ENCODE data around the gene KRTAP12-1. TPM values are rescaled to one million over a fixed set of nuclear protein-coding genes. Genes with fewer than 3 reads are reported as not detected.

KRTAP12-1 gene, protein sequence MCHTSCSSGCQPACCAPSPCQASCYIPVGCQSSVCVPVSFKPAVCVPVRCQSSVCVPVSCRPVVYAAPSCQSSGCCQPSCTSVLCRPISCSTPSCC
- total RNA-seq (ENCODE audit: insufficient read depth, low replicate concordance) = not detected

DNA sequence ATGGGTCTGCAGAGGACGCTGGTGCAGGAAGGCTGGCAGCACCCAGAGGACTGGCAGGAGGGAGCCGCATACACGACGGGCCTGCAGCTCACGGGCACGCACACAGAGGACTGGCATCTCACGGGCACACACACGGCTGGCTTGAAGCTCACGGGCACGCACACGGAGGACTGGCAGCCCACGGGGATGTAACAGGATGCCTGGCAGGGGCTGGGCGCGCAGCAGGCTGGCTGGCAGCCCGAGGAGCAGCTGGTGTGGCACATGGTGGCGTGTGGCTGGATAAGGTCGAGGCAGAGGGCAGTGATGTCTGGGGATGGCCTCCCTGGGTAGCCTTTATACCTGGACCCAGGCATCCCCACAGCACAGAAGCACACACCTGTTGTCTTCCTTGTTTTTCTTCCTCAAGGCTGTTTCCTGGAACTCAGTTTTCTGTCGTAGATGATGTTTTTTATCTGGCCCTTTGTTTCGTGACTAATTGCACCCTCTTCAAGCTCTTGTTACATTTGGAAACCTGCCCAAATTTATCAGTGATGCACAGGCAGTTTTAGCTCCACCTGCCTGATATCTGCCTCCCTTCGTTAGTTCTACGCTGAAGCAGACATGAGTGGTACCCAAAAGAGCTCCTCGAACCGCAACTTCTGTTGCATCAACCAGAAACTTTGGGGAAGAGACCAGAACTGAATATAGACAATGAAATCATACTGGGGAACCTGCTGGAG lies at the start of gene KRTAP12-1:
KRTAP12-1 (minus strand) TSS at position 303 of the 719 bp plus-strand sequence; CDS start at position 263, 40 bp downstream.
- DNase-seq (ENCODE audit: low spot score) = no peak

DNA sequence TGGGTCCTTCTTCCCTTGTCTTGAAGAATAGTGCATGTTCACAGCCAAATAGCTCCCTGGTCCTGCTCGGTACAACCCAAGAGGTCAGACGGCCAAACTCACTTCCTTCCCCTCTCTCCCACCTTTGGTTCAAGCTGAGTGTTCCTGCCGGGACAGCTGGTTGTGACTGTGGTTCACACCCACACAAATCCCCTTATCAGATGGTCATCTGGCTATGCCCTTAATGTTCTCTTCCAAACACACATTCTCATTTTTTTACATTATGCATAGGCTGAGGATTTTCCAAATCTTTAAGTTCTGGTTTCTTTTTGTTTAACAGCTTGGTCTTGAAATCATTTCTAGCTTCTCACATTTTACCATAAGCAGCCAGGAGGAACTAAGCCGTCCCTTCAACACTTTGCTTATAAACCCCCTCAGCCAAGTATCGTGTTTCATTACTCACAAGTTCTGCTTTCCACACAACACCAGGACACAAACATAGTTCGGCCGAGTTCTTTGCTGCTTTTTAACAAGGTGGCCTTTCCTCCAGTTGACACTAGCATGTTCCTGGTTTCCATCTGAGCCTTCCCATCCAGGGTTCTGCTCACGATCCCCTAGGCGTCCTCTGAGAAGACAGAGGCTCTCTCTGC lies 49.1 kb upstream of the KRTAP12-1 start:
- no peak for DNase-seq (ENCODE audit: low spot score)

DNA sequence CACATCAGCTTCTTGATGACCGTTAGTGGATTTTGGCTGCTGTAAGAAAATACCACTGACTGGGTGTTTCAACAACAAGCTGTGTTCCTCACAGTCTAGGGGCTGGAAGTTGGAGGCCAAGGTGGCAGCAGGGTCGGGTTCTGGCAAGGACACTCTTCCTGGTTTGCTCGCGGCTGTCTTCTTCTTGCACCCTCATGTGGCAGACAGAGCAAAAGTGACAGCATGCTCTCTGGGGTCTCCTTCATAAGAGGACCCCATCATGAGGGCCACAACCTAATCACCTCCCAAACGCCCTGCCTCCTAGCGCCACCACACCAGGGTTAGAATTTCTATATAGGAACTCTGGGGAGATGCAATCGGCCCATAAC lies 48.0 kb upstream of the KRTAP12-1 start:
- DNase-seq (ENCODE audit: low spot score) = no peak

DNA sequence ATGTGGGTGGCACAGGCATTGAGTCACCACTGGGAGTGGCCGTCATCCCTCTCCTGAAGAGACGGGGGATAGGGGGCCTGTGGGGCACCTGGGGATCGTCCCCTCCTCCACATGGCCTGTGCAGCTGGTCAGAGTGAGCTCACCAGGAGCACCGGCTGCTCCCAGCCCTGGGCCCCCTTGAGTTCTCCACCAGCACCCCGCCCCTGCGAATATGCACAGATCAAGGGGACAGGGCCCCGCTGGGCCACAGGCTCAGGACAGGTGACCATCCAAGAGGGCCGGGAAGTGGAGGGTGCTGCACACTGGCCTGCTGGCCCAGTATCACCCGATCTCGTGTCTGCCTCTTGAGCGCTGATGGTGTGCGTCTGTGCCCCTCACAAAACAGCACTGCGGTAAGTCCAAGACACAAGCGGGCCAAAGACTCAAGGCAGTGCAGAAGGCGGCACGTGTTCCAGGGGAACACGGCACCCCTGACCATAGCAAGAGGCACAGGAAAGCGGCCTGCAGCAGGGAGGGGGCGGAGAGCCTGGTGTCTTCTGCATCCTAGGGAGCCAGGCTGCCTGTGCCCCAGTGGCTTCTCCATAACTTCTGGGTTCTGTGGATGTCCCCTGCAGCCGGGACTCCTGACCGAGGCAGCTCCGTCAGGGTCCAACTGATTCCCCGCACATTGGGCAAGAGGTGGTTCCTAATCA lies 47.5 kb upstream of the KRTAP12-1 start:
- no peak for DNase-seq (ENCODE audit: low spot score)

DNA sequence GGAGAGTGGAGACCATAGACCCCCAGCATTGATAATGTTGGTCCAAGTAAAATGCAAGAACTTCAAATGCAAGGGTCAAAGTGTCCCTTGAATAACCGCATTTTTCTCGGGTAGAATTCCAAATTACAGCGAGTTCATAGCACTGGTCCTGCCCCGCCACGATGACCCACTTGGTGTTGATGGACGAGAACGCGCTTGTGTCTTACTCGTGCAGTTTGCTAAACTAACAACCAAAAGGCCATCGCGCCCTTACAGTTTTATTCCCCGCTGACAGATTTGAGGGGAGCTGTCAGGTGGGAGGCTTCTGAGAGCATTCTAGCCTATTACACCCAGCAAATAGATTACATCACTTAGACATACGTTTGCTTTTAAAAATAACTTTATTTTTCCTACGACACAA lies 46.8 kb upstream of the KRTAP12-1 start:
- no peak for DNase-seq (ENCODE audit: low spot score)

DNA sequence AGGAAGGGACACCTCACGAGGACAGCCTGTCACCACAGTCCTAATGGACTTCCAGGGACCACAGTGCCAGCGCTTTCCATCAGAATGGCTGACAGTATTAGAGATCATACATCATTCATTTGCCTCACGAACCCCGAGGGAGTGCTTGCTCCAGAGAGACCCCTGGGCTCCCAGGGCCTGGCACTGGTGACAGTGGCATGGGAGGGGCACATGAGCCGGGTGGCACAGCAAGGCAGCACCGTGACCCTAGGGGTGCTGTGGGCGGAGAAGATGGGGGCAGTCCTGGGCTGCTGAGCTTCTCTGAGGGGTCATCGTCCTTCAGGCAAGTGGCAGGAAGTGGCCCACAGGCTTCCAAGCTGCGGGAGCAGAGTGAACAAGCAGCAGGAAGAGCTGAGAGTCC lies 45.8 kb upstream of the KRTAP12-1 start:
- no peak for DNase-seq (ENCODE audit: low spot score)

DNA sequence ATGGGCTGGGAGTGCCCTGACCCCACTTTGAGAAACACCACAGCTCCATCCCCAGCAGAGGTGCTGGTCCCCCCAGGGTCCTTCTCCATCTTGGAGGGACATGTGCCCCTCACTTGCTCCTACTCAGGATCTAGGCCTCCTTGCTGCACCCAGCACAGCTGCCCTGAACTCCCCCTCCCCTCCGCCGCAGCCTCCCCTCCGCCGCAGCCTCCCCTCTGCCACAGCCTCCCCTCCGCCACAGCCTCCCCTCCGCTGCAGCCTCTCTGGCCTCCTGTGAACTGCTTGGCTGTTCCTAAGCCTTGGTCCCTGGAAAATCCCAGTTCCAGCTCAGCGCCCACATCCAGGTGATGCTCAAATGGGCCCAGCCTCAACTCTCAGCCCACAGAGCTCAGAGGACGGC lies 45.4 kb upstream of the KRTAP12-1 start:
- no peak for DNase-seq (ENCODE audit: low spot score)

DNA sequence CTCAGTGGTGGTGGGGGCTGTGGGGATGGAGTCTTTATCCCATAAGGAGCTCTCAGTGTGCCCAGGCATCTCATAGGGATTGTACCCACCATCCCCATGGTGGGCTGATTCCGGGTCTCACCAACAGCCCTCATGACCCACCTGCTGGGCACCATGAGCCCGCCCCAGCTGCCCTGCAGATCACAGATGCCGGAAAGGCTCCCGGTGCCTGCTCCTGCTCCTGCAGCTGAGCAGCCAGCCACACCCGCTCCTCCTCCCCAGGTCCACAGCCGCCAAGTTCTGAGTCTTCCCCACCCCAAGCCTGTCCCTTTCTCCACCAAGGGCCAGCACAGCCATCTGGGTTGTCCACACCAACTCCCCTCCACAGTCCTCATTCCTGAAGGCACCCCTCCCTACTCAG lies 44.9 kb upstream of the KRTAP12-1 start:
- no peak for DNase-seq (ENCODE audit: low spot score)

DNA sequence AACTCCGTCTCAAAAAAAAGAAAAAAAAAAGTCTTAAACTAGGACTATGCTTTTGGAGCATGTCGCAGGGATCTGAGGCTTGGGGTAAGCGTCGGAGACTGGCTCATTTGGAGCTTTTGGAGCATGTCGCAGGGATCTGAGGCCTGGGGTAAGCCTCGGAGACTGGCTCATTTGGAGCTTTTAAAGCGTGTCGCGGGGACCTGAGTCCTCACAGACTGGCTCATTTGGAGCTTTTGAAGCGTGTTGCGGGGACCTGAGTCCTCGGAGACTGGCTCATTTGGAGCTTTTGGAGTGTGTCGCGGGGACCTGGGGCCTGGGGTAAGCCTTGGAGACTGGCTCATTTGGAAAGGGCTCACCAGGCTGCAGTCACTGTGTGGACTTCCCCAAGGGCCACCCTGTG lies 43.0 kb upstream of the KRTAP12-1 start:
- no peak for DNase-seq (ENCODE audit: low spot score)

DNA sequence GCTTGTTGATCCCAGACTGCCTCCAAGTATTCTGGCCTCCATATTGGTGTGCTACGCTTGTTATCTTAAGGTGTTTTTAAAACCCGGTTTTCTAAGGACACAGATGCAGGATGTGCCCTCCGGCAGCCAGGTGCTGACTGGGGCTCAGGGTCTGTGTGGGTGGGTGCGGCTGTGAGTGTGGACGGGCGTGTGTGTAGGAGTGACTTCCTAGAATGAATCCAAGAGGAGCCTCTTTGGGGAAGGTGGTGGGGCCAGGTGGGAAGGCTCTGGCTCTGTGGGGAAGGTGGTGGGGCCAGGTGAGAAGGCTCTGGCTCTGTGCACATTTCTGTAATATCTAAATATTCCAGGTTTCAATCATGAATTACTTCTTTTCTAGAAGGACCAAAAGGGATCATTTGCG lies 42.2 kb upstream of the KRTAP12-1 start:
- DNase-seq (ENCODE audit: low spot score) = no peak

DNA sequence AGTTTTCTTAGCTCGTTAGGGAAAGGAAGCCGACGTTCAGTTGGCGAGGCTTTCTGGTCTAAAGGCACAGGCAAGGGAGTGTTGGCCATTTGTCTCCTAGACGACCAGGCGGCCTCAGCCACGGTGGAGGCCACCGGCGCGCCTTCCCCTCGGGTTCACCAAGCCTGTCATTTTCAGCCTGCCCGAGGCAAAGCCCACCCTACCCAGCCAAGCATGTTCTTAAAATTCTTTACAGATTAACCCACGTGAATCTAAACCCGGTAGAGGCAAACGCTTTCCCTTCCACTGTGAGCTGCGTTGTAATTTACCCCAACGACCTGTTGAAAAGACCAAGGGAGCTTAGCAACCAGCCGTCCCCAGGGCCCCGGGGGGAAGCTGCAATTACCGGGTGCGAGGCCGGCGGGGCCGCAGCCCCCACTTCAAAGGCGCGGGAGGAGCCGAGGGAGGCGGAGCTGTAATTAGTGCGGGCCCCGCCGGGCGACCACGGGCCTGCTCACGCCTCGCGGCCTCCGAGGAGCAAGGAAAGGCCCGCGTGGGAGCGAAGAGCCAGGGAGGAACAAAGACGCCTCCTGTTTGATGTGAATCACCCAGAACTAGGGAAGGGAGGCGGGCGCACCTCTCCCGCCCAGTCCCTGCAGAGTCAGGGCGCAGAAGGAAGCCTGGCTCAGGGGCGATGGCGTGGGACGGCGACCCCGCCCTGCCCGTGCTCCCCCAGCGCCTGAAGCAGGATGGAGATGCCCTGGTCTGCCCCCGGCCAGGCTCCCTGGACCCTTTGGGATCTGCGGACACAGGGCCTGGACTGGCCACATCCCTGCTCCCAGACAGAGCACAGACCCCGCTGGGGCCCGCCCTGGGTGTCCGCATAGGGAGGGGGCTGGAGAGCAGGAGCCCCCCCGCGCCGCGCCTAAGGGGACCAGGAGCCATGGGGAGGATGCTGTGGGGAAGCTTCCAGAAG lies 41.5 kb upstream of the KRTAP12-1 start:
- DNase-seq (ENCODE audit: low spot score) = no peak

DNA sequence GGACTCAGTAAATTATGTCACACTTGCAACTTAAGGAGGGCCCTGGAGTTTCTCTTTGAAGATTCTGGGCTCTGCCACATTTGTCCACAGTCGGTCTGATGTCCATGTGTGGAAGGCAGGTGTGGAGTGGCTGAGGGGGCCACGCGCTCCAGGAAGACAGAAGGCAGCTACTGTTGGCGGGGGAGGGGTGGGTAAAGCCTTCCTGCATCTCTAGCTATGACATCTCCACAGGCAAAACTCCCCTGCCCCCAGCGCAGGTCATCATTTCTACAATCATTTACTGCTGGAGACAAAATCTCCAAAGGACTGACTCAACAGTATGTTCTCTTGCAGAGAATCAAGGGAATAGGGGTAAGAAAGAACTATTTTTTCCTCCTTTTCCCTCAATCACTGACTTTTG lies 40.8 kb upstream of the KRTAP12-1 start:
- DNase-seq (ENCODE audit: low spot score) = no peak

DNA sequence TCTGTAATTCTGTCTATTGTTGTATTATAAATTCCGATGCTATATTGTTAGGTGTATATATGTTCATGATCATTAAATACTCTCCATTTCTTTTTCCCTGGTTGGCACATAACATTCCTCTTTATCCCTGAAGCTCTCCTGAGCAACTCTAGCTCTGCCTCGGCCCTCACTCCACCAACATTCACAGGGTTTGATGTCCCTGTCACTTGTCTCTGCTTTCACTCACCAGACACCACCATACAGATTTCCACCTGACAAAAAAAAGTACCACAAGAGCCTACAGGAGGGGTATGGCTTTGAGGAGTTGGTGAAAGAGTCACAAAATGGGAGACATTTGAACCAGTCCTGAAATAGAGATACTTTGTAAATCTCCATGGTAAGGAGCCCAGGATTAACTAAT lies 38.2 kb upstream of the KRTAP12-1 start:
- no peak for DNase-seq (ENCODE audit: low spot score)

DNA sequence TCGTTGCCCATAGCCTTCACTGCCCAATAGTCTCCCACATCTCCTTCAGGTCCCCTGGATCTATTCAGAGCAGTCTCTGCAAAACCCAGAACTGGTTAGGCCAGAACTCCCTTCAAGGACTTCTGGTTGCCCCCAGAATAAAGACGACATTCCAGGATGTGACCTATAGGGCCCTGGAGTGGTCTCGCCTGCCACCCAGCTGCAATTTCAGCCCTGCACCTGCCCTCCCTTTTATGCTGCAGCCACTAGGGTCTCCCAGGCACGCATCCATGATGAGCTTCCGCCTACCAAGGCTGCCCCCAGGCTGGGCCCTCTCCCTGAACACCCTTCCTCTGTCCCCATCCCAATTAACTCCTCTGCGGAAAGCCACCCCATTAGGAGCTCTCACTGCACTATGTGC lies 36.6 kb upstream of the KRTAP12-1 start:
- DNase-seq (ENCODE audit: low spot score) = no peak

DNA sequence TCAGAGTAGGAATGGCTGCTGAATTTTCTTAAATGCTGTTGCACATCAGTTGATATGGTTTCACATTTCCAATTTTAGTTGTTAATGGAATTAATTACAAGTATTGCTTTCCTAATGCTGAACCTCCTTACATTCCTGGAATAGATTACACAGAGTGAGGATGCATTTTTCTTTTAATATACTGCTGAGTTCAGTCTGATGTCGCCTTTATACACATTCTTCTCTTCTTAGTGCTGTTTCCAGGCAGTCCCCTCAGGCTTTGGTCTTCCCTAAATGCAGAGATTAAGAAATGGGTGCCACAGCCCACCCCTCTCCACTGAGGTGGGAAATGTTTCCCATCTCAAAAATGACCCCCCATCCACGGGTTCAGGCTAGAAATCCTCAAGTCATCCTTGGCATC lies 36.1 kb upstream of the KRTAP12-1 start:
- DNase-seq (ENCODE audit: low spot score) = no peak

DNA sequence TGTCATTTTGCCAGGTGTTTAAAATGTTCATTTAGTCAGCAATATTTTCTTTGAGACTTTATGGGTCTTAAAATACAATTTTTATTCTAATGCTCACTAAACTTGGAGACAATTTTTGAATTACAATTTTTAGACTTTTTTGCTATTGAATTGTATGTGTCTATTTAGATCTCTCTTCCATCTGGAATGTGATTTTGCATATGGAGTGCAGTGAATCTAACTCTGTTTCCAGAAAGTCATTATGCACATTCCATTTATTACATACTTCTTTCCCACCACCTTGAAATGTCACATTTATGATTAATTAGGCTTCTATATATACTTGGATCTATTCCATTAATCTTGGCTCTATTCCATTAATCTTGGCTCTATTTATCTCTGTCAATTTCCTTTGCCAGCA lies 35.0 kb upstream of the KRTAP12-1 start:
- DNase-seq (ENCODE audit: low spot score) = no peak

DNA sequence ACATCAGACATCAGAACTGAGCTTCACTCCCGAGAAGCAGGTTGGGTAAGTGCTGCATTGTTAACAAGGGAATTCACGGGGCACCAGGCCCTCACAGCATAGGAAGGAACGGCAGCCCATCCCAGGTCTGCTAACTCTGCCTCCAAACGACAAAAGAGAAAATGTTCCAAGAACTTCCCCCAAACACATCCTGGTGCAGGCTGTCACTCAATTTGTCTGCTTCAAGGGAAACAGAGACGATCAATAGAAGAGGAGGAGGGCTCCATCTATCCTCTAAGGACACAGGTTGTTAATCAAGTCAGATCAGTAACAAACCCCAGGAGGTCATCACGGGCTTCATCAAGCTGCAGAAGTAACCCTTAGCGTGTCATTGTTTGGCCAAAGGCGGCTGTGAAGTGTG lies 32.9 kb upstream of the KRTAP12-1 start:
- no peak for DNase-seq (ENCODE audit: low spot score)

DNA sequence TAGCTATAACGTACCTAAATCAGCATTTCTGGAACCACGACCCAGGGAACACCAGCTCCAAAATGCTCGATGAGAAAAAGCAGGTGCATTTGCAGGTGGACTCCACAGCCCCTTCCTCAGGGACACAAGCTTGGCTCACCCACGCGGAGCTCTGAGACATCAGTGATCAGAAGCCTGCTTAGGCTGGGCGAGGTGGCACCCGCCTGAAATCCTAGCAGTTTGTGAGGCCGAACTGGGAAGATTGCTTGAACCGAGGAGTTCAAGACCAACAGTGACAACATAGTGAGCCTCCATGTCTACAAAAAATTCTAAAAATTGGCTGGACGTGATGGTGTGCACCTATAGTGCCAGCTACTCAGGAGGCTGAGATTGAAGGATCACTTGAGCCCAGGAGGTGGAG lies 31.9 kb upstream of the KRTAP12-1 start:
- DNase-seq (ENCODE audit: low spot score) = no peak

DNA sequence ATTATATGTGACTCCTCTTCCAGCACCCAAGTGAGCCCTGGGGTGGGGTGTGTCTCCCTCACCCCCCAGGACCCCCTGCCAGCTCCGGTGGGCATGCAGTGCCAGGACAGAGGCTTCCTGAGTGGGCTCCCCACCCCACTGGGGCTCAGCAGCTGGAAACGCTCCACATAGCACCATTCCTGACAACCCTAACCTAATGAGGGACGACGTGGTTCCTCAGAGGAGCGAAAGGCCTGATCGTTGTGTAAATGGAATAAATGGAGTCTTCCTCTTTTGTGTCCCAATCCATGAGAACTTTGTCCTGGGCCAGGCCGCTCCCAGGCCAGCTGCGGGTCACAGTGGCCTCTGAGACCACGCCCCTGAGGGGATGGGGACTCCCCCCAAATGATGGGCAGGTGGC lies 31.2 kb upstream of the KRTAP12-1 start:
- no peak for DNase-seq (ENCODE audit: low spot score)

DNA sequence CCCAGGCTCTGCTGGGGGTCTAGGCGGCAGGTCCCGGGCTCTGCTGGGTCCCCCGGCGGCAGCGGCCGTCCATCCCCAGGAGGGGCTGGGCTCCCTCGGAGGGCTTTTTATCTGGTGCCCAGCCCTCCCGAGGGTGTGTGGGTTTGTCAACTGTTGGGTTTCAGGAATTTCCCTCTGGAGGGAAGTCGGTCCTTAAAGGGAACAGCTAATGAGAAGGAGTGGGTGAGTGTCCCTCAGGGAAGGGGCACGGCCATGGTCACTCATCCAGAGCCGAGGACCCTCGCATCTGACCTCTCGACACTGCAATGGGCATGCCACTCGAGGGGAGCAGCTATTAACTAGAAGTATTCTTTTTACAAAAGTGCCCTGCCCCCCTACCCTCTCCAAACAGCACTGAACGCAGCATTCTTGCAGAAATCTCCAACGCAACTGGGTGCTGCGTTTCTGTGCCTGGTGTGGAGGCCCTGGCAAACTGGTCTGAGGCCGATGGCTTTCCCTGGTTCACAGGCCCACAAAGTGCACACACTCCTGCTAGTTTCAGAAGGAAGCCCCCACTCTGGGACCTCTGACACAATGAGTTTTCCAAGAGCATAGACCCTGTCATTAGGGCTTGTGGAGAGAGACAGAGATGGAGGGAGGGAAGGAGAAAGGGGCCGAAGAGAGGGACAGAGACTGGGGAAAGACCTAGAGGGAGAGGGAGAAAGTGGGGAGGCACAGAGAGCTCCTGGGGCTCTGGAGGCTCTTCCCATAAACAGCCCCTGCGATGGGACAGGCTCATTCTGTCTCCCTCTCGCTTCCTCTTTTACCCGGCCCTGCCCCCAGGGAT lies 30.5 kb upstream of the KRTAP12-1 start:
- DNase-seq (ENCODE audit: low spot score) = no peak

All from umbilical cord (tissue), 2 donors.